Trophoblast cell (in vitro differentiated cells and primary cell): Measurements from ENCODE around the gene STAT3.

Experiments used
- DNase-seq, 2 donors: peaks; one replicate each; pipeline ENCODE4 v3.0.0-alpha.2; 2016
- H2AFZ ChIP-seq: 2 replicates; pipeline ENCODE4 v1.6.1; 2013; ENCODE audit warnings: low read length, moderate library complexity, mild to moderate bottlenecking; ENCODE audit not compliant: insufficient read depth, poor library complexity
- H2AK5ac ChIP-seq: 2 replicates; pipeline ENCODE4 v1.6.1; 2013; ENCODE audit warnings: mild to moderate bottlenecking, low read length
- H2BK120ac ChIP-seq: 2 replicates; pipeline ENCODE4 v1.6.1; 2013; ENCODE audit warnings: low read length, mild to moderate bottlenecking, moderate library complexity; ENCODE audit not compliant: insufficient read depth, poor library complexity
- H2BK12ac ChIP-seq: 2 replicates; pipeline ENCODE4 v1.6.1; 2013; ENCODE audit warnings: mild to moderate bottlenecking, low read length, moderate library complexity
- H2BK5ac ChIP-seq: 2 replicates; pipeline ENCODE4 v1.6.1; 2013; ENCODE audit warnings: low read length, low read depth, moderate library complexity, mild to moderate bottlenecking; ENCODE audit not compliant: poor library complexity
- H3K14ac ChIP-seq: 2 replicates; pipeline ENCODE4 v1.6.1; 2013; ENCODE audit warnings: mild to moderate bottlenecking, low read length
- H3K18ac ChIP-seq: 2 replicates; pipeline ENCODE4 v1.6.1; 2013; ENCODE audit warnings: mild to moderate bottlenecking, low read length
- H3K23ac ChIP-seq: 2 replicates; pipeline ENCODE4 v1.6.1; 2013; ENCODE audit warnings: low read length
- H3K27ac ChIP-seq: 2 replicates; pipeline ENCODE4 v1.5.1; 2013; ENCODE audit warnings: low read depth, mild to moderate bottlenecking, inconsistent platforms, low read length, moderate library complexity
- H3K27me3 ChIP-seq: 2 replicates; pipeline ENCODE4 v1.6.1; 2013; ENCODE audit warnings: inconsistent platforms, mild to moderate bottlenecking, low read length, moderate library complexity; ENCODE audit not compliant: insufficient read depth
- H3K36me3 ChIP-seq, 2 experiments: 1 replicate in 1 of 2; 2 replicates in 1 of 2; pipeline ENCODE4 v1.6.1; 2013; ENCODE audit warnings: low read length in 2 of 2, mild to moderate bottlenecking in 2 of 2, moderate library complexity in 1 of 2; ENCODE audit not compliant: insufficient read depth in 2 of 2, control insufficient read depth in 1 of 2
- H3K4ac ChIP-seq: 2 replicates; pipeline ENCODE4 v1.6.1; 2013; ENCODE audit warnings: low read depth, mild to moderate bottlenecking, low read length, moderate library complexity
- H3K4me1 ChIP-seq, 2 experiments: 1 replicate in 1 of 2; 2 replicates in 1 of 2; pipeline ENCODE4 v1.6.1; 2013; ENCODE audit warnings: low read length in 2 of 2, mild to moderate bottlenecking in 2 of 2, moderate library complexity in 1 of 2; ENCODE audit not compliant: insufficient read depth in 2 of 2, control insufficient read depth in 1 of 2
- H3K4me2 ChIP-seq: 2 replicates; pipeline ENCODE4 v1.6.1; 2013; ENCODE audit warnings: inconsistent platforms, mild to moderate bottlenecking, low read length, moderate library complexity
- H3K4me3 ChIP-seq: 2 replicates; pipeline ENCODE4 v1.5.1; 2013; ENCODE audit warnings: mild to moderate bottlenecking, low read depth, low read length, inconsistent platforms
- H3K79me1 ChIP-seq: one replicate; pipeline ENCODE4 v1.6.1; 2013; ENCODE audit warnings: low read length
- H3K79me2 ChIP-seq: 2 replicates; pipeline ENCODE4 v1.6.1; 2013; ENCODE audit warnings: low read length, mild to moderate bottlenecking; ENCODE audit not compliant: control insufficient read depth, insufficient read depth, poor library complexity
- H3K9ac ChIP-seq: 2 replicates; pipeline ENCODE4 v1.6.1; 2013; ENCODE audit warnings: mild to moderate bottlenecking, low read length
- H3K9me3 ChIP-seq: 2 replicates; pipeline ENCODE4 v1.6.1; 2013; ENCODE audit warnings: low read depth, mild to moderate bottlenecking, control low read depth, inconsistent platforms, low read length; ENCODE audit not compliant: insufficient read depth
- H4K12ac ChIP-seq: 2 replicates; pipeline ENCODE4 v1.6.1; 2013; ENCODE audit warnings: low read depth, mild to moderate bottlenecking, low read length, moderate library complexity
- H4K8ac ChIP-seq: 2 replicates; pipeline ENCODE4 v1.6.1; 2013; ENCODE audit warnings: low read depth, mild to moderate bottlenecking, low read length, moderate library complexity
- H4K91ac ChIP-seq: one replicate; pipeline ENCODE4 v1.6.1; 2013; ENCODE audit warnings: low read depth, mild to moderate bottlenecking, low read length, moderate library complexity
- WGBS: extraction: QIAGEN DNeasy Blood & Tissue Kit; methylation state at CpG from one replicate; pipeline ENCODE4 v1.1.7; 2013; ENCODE audit warnings: missing lambda C conversion rate; ENCODE audit not compliant: insufficient read length, insufficient coverage; ENCODE audit errors: extremely low coverage; 5-methylcytosine and 5-hydroxymethylcytosine counted together

STAT3 gene

GRCh38 chr17:42274812-42275526 lies 113.3 kb downstream of the STAT3 start:
- Histone ChIP-seq H3K4ac (no peak overlapping the region), H2AFZ (no peak overlapping the region)

GRCh38 chr17:42274253-42274542 lies 114.0 kb downstream of the STAT3 start:
- H2AFZ ChIP-seq = no peak overlapping the region
- H3K9ac ChIP-seq = no peak overlapping the region
- H2AK5ac ChIP-seq = no peak overlapping the region
- H3K79me1 ChIP-seq = peaks cover 12% of the 10 kb centered on the region
- H4K91ac ChIP-seq = no peak overlapping the region
- H3K79me2 ChIP-seq = peaks cover 6% of the 10 kb centered on the region
- DNase-seq = no peak
- no peak overlapping the region for H3K14ac ChIP-seq
- no peak overlapping the region for H2BK12ac ChIP-seq
- no peak overlapping the region for H3K4me3 ChIP-seq
- H4K8ac ChIP-seq = no peak overlapping the region
- no peak overlapping the region for H2BK5ac ChIP-seq
- H3K18ac ChIP-seq = no peak overlapping the region
- no peak overlapping the region for H3K23ac ChIP-seq
- WGBS = no CpG with 5 or more reads among the region's 3 CpGs
- no peak overlapping the region for H3K4ac ChIP-seq
- H3K27me3 ChIP-seq = no peaks in the 10 kb centered on the region
- no peak overlapping the region for H4K12ac ChIP-seq
- H3K4me1 ChIP-seq = peaks cover 0 to 6% of the 10 kb centered on the region in 2 experiments
- H3K4me2 ChIP-seq = no peak overlapping the region
- H2BK120ac ChIP-seq = no peak overlapping the region
- no peak overlapping the region for H3K27ac ChIP-seq
- H3K36me3 ChIP-seq = no peaks in the 10 kb centered on the region
- H3K9me3 ChIP-seq = no peaks in the 10 kb centered on the region

More at GRCh38 chr17:42274812-42275526, 113.3 kb downstream of the STAT3 start:
- H3K27ac ChIP-seq = no peak overlapping the region
- H3K79me1 ChIP-seq = peaks cover 12% of the 10 kb centered on the region
- no peak overlapping the region for H3K14ac ChIP-seq
- H2AK5ac ChIP-seq = no peak overlapping the region
- H3K18ac ChIP-seq = no peak overlapping the region
- no peaks in the 10 kb centered on the region for H3K9me3 ChIP-seq
- no peak overlapping the region for H4K8ac ChIP-seq
- no peak overlapping the region for H2BK120ac ChIP-seq
- no peak overlapping the region for H2BK5ac ChIP-seq
- peaks cover 6% of the 10 kb centered on the region for H3K79me2 ChIP-seq
- no peaks in the 10 kb centered on the region for H3K27me3 ChIP-seq
- H4K91ac ChIP-seq = no peak overlapping the region
- no peak overlapping the region for H4K12ac ChIP-seq
- no peaks in the 10 kb centered on the region for H3K36me3 ChIP-seq
- WGBS = no CpG with 5 or more reads among the region's 13 CpGs
- peak; percentile 59 to 88 for DNase-seq
- H3K23ac ChIP-seq = no peak overlapping the region
- peaks cover 0 to 6% of the 10 kb centered on the region in 2 experiments for H3K4me1 ChIP-seq
- H3K9ac ChIP-seq = peak overlapping the region; percentile 84
- no peak overlapping the region for H2BK12ac ChIP-seq
- H3K4me2 ChIP-seq = peak overlapping the region; percentile 88
- peak overlapping the region; percentile 98 for H3K4me3 ChIP-seq

- DNase-seq = peak in 1 of 2 donors; percentile 81
- no peak overlapping the region for H2BK12ac ChIP-seq
- H2BK5ac ChIP-seq = no peak overlapping the region
- H2AK5ac ChIP-seq = no peak overlapping the region
- H4K12ac ChIP-seq = no peak overlapping the region
- no peaks in the 10 kb centered on the region for H3K9me3 ChIP-seq
- H3K23ac ChIP-seq = no peak overlapping the region
- no peak overlapping the region for H4K8ac ChIP-seq
- H3K79me1 ChIP-seq = peaks cover 12% of the 10 kb centered on the region
- no peak overlapping the region for H3K9ac ChIP-seq
- no peak overlapping the region for H3K27ac ChIP-seq
- peaks cover 6% of the 10 kb centered on the region for H3K79me2 ChIP-seq
- no peak overlapping the region for H3K14ac ChIP-seq
- H2AFZ ChIP-seq = no peak overlapping the region
- WGBS = no CpG with 5 or more reads among the region's 7 CpGs
- H3K4me3 ChIP-seq = no peak overlapping the region
- peaks cover 0 to 6% of the 10 kb centered on the region in 2 experiments for H3K4me1 ChIP-seq
- H3K4ac ChIP-seq = no peak overlapping the region
- H3K27me3 ChIP-seq = no peaks in the 10 kb centered on the region
- H4K91ac ChIP-seq = no peak overlapping the region
- H3K36me3 ChIP-seq = no peaks in the 10 kb centered on the region
- H2BK120ac ChIP-seq = no peak overlapping the region
- H3K4me2 ChIP-seq = no peak overlapping the region
- H3K18ac ChIP-seq = no peak overlapping the region
Observed at GRCh38 chr17:42273474-42274252, 114.6 kb downstream of the STAT3 start.

DNA sequence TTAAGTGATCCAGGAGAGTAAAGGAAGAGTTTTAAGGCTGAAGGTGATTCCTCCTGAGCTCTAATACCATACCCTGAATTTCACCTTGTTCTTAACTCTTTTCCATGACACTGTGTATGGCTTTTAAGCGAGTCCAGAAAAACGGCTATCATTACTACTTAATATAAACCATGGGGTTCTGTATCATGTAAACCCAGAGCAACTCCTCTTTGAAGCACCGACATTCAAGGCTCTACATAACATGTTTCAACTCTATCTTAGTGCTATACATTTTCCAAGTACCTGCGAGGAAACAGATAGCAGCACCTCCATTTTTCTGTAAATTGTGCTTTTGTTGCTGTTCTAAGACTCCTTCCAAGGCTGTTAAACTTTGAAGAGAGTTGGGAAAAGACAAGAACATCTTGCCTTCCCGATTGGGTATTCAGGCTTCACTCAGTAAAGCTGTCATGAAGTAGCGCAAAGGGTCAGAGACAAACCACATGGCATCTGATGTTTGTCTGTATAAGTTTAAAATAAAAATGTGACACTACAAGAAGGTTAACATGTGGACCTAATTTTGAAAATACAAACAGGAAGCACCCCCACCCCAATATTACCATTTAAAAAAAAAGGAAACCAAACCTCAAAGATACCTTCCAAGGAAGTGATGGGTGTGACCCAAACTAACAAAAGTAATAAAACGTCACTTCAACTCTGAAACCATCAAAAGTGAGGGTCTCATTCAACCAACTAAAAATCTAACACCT lies 115.9 kb downstream of the STAT3 start:
- no peak overlapping the region for H4K12ac ChIP-seq
- peaks cover 12% of the 10 kb centered on the region for H3K79me1 ChIP-seq
- H3K27me3 ChIP-seq = no peaks in the 10 kb centered on the region
- no peak overlapping the region for H2AFZ ChIP-seq
- H3K27ac ChIP-seq = no peak overlapping the region
- no peak overlapping the region for H3K4me3 ChIP-seq
- WGBS = no CpG with 5 or more reads among the region's 7 CpGs
- no peak overlapping the region for H3K14ac ChIP-seq
- H3K36me3 ChIP-seq = no peaks in the 10 kb centered on the region
- H3K18ac ChIP-seq = no peak overlapping the region
- no peak overlapping the region for H2BK5ac ChIP-seq
- H3K4ac ChIP-seq = no peak overlapping the region
- H2BK120ac ChIP-seq = no peak overlapping the region
- peaks cover 0 to 5% of the 10 kb centered on the region in 2 experiments for H3K4me1 ChIP-seq
- H2AK5ac ChIP-seq = no peak overlapping the region
- H2BK12ac ChIP-seq = no peak overlapping the region
- no peak overlapping the region for H3K23ac ChIP-seq
- no peak for DNase-seq
- no peak overlapping the region for H4K8ac ChIP-seq
- no peak overlapping the region for H4K91ac ChIP-seq
- peaks cover 6% of the 10 kb centered on the region for H3K79me2 ChIP-seq
- no peaks in the 10 kb centered on the region for H3K9me3 ChIP-seq
- no peak overlapping the region for H3K4me2 ChIP-seq
- no peak overlapping the region for H3K9ac ChIP-seq
